NB4 (cell line): ENCODE data around the gene SPRTN.
"Not testable (repeated sequence)": the region's sequence is repeated elsewhere in the genome, so short reads cannot be mapped to it uniquely, and the experiment has no call there.

Source experiments
- DNase-seq: peaks from one replicate; pipeline ENCODE4 v3.0.0; 2010; ENCODE audit warnings: low read depth
- H3K4me3 ChIP-seq: one replicate; pipeline ENCODE4 v1.5.1; 2011; ENCODE audit warnings: mild to moderate bottlenecking, low read depth, low read length, moderate library complexity
- CTCF ChIP-seq: IDR thresholded peaks from one replicate; pipeline ENCODE4 v1.5.1; 2012; ENCODE audit warnings: low read depth, low read length
- MAX ChIP-seq: IDR thresholded peaks from 2 replicates; pipeline ENCODE4 v1.6.1; 2011; ENCODE audit warnings: low read depth, low read length
- MYC ChIP-seq: IDR thresholded peaks from 2 replicates; pipeline ENCODE4 v1.6.1; 2011; ENCODE audit warnings: low read depth, low read length
- POLR2A ChIP-seq: IDR thresholded peaks from 2 replicates; pipeline ENCODE4 v1.6.1; 2011; ENCODE audit warnings: mild to moderate bottlenecking; ENCODE audit not compliant: insufficient read length; ENCODE audit errors: extremely low read depth

The SPRTN gene

GRCh38 chr1:231347961-231348360, 9.9 kb downstream of the SPRTN start:
- DNase-seq, result no peak
- TF ChIP-seq CTCF (no peak), MYC (no peak), POLR2A (no peak), MAX (no peak)
- H3K4me3 ChIP-seq, result no peak overlapping the region

- no peak for TF ChIP-seq CTCF
- TF ChIP-seq MAX, result no peak
- TF ChIP-seq POLR2A, result no peak
- no peak for TF ChIP-seq MYC
- DNase-seq, result no peak
Observed at GRCh38 chr1:231348442-231348841, 10.3 kb downstream of the SPRTN start.

GRCh38 chr1:231348856-231349255, 10.8 kb downstream of the SPRTN start:
- DNase-seq, H3K4me3 ChIP-seq: not testable (repeated sequence)

More at GRCh38 chr1:231348442-231348841, 10.3 kb downstream of the SPRTN start:
- no peak overlapping the region for H3K4me3 ChIP-seq

- no peak for DNase-seq
- no peak for TF ChIP-seq POLR2A
- no peak for TF ChIP-seq MYC
- no peak for TF ChIP-seq CTCF
- TF ChIP-seq MAX, result no peak
- H3K4me3 ChIP-seq, result no peak overlapping the region
Observed at GRCh38 chr1:231351816-231352215, 13.7 kb downstream of the SPRTN start.

- no peak for DNase-seq
- no peak for TF ChIP-seq MYC
- no peak for TF ChIP-seq MAX
- no peak for TF ChIP-seq CTCF
- no peak for TF ChIP-seq POLR2A
- no peak overlapping the region for H3K4me3 ChIP-seq
Observed at GRCh38 chr1:231353086-231353485, 15.0 kb downstream of the SPRTN start.

GRCh38 chr1:231354330-231355020, 16.4 kb downstream of the SPRTN start:
- TF ChIP-seq MYC (no peak), POLR2A (no peak), CTCF (no peak), MAX (no peak)
- H3K4me3 ChIP-seq, result no peak overlapping the region
- DNase-seq, result no peak
